HG02970 (cell line): ENCODE results near the gene CD47.

Experiments used
- ATAC-seq: cut with Tn5 transposase; IDR thresholded peaks from one replicate; pipeline ENCODE4 v1.9.1; 2021; ENCODE audit warnings: mild to moderate bottlenecking, moderate library complexity, moderate number of reproducible peaks; ENCODE audit not compliant: unreplicated experiment, low FRiP score

Gene CD47

GRCh38 chr3:107994181-107994580 lies 96.7 kb downstream of the CD47 start:
- no peak for ATAC-seq

GRCh38 chr3:107993771-107994170 lies 97.1 kb downstream of the CD47 start:
- ATAC-seq, result no peak
